Ovary (tissue), 9 donors: ENCODE data around the gene FXYD4. TPM values are rescaled to one million over a fixed set of nuclear protein-coding genes. Genes with fewer than 3 reads are reported as not detected.

Experiments
- DNase-seq, 5 donors: peaks; one replicate each; pipeline ENCODE4 v3.0.0-alpha.2; 2019 to 2020
- H3K27ac ChIP-seq, 2 donors: fragments of 200-600 bp; one replicate each; pipeline versions ENCODE4 v1.5.1 to v1.8.0; 2019 to 2022
- H3K27me3 ChIP-seq: fragments of 200-600 bp; one replicate; pipeline ENCODE4 v1.8.0; 2022
- H3K36me3 ChIP-seq: fragments of 200-600 bp; sonication (generic); one replicate; pipeline ENCODE4 v1.5.1; 2019
- H3K4me1 ChIP-seq: one replicate; pipeline ENCODE4 v1.8.1; 2013; ENCODE audit warnings: mild to moderate bottlenecking, moderate library complexity; ENCODE audit not compliant: insufficient read depth
- H3K4me3 ChIP-seq: fragments of 200-600 bp; sonication (generic); one replicate; pipeline ENCODE4 v1.5.1; 2017
- H3K9me3 ChIP-seq, 2 donors: fragments of 200-600 bp in 1 of 2; sonication (generic) in 1 of 2; one replicate each; pipeline versions ENCODE4 v1.5.1 to v1.8.1; 2013 to 2019; ENCODE audit warnings: mild to moderate bottlenecking in 1 of 2, moderate library complexity in 1 of 2
- EP300 ChIP-seq: sonication (generic); formaldehyde crosslinking; IDR thresholded peaks from one replicate; pipeline ENCODE4 v1.6.1; 2017; ENCODE audit warnings: antibody characterized with exemption
- POLR2A ChIP-seq: fragments of 450-650 bp; IDR thresholded peaks from one replicate; pipeline ENCODE4 v1.6.1; 2017; ENCODE audit warnings: antibody characterized with exemption, mild to moderate bottlenecking, moderate library complexity
- WGBS, 3 donors: extraction: QIAGEN DNeasy Blood & Tissue Kit in 1 of 3; methylation state at CpG; one replicate each; pipeline versions ENCODE4 v1.1.5 to v1.1.7; 2013 to 2017; 5-methylcytosine and 5-hydroxymethylcytosine counted together
- intact Hi-C, 4 donors: fragments of 100-400 bp; cut with DNase I; formaldehyde crosslinking; loops; one replicate each; pipeline versions ENCODE4 v1.11.0 to v1.15.1; 2022 to 2023
- polyA plus RNA-seq, 2 donors: library from polyadenylated mRNA; stranded (reverse); fragments of 200-250 nt in 1 of 2; fragments of 350-450 nt in 1 of 2; fragmentation: Illumina TruSeq in 1 of 2; extraction: RNeasy Lipid Tissue Mini Kit (QIAGEN cat#74804) in 1 of 2; gene quantifications; one replicate each; pipeline ENCODE4 v1.2.3, GENCODE V29; 2013 to 2014
- total RNA-seq, 7 donors: library from RNA; depleted of rRNA in 2 of 7; stranded (reverse); fragments of >200 nt in 2 of 7; fragmentation: NEBNext Ultra II Directional in 3 of 7; extraction: Animal tissue kit (Norgen Biotek cat#: 25700) in 3 of 7; gene quantifications; one replicate each; pipeline versions ENCODE4 v1.1.0 to v1.2.4, GENCODE V29; 2016 to 2023
- TF ChIP-seq, protein P1 (sequence below), 3 donors: fragments of 450-650 bp in 2 of 3; fragments of 200-600 bp in 1 of 3; IDR thresholded peaks; one replicate each; pipeline versions ENCODE4 v1.5.1 to v1.8.0; 2016 to 2022; ENCODE audit warnings: antibody characterized with exemption in 3 of 3, mild to moderate bottlenecking in 1 of 3
- donor health status: DM: no; HTN: no; CAD: no; lungs with moderate emphysema.
- donor health status: DM: no; HTN: no; CAD: no.
- donor health status: Bipolar disorder and iron deficiency.
- donor health status: DM: yes; HTN: yes; CAD: no.
- donor health status: DM: no; HTN: no; CAD: no.
- donor health status: DM: yes; HTN: yes; CAD: no.

FXYD4 gene
- total and polyA plus RNA-seq, 9 donors = not detected

DNA sequence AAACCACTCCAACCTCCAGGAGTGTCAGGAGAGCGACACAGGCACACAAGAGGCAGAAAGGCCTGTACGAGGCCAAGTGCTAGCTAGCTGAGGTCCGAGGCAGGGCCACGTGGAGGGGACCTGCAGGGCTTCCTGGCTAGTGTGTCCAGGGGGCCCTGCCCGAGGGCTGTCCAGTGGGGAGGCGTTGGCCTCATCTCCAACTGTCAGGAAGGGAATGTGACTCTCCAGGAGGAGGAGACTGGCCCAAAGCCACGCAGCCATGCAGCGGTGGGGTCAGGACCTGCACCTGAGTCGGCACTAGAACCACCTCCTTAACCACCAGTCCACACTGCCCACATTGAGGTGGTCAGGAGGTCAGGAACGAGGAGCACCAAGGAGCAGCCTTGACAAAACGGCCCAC is 32.3 kb upstream of the FXYD4 start:
- no peak for DNase-seq
- intact Hi-C loops = no loop called here
- no peak overlapping the region for H3K27ac ChIP-seq
- no peaks in the 10 kb centered on the region for H3K36me3 ChIP-seq
- no peaks in the 10 kb centered on the region for H3K27me3 ChIP-seq
- H3K4me3 ChIP-seq = no peak overlapping the region
- WGBS, 3 donors = 33 to 51% (median 40%) methylated on average over 11 of the region's 11 CpGs
- H3K4me1 ChIP-seq = no peaks in the 10 kb centered on the region
- TF ChIP-seq, protein P1, sequence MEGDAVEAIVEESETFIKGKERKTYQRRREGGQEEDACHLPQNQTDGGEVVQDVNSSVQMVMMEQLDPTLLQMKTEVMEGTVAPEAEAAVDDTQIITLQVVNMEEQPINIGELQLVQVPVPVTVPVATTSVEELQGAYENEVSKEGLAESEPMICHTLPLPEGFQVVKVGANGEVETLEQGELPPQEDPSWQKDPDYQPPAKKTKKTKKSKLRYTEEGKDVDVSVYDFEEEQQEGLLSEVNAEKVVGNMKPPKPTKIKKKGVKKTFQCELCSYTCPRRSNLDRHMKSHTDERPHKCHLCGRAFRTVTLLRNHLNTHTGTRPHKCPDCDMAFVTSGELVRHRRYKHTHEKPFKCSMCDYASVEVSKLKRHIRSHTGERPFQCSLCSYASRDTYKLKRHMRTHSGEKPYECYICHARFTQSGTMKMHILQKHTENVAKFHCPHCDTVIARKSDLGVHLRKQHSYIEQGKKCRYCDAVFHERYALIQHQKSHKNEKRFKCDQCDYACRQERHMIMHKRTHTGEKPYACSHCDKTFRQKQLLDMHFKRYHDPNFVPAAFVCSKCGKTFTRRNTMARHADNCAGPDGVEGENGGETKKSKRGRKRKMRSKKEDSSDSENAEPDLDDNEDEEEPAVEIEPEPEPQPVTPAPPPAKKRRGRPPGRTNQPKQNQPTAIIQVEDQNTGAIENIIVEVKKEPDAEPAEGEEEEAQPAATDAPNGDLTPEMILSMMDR (IDR thresholded peaks at IDR 0.05) = no peak
- no peak for TF ChIP-seq POLR2A
- TF ChIP-seq EP300 = no peak
- H3K9me3 ChIP-seq = no peaks in the 10 kb centered on the region

DNA sequence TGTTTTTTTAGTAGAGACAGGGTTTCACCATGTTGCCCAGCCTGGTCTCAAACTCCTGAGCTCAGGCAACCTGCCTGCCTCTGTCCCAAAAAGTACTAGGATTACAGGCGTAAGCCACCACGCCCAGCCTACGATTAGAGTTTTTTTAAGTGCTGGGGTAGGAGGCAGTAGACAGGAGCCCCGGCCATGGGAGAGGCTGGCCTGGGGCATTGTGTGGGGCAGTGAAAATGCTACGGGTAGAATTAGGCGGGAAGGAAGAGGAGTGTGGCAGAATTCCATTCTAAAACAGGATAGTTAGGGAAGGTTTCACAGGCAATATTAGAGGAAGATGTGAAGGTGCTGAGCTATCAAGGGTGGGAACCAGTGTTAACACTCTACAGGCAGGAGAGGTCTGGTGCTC is 31.3 kb upstream of the FXYD4 start:
- no peak overlapping the region for H3K27ac ChIP-seq
- intact Hi-C loops = loop anchor here in 2 of 4 donors (5.0 to 10.0 kb wide), 2 partner anchors 45 to 48 kb away; no protein-coding TSS in a partner anchor
- no peak for DNase-seq
- H3K4me1 ChIP-seq = no peaks in the 10 kb centered on the region
- H3K36me3 ChIP-seq = no peaks in the 10 kb centered on the region
- no peaks in the 10 kb centered on the region for H3K9me3 ChIP-seq
- TF ChIP-seq EP300 = no peak
- TF ChIP-seq, protein P1 (IDR thresholded peaks at IDR 0.05) = no peak
- no peak for TF ChIP-seq POLR2A
- 73 to 80% (median 77%) methylated on average over 6 of the region's 6 CpGs for WGBS, 3 donors
- no peaks in the 10 kb centered on the region for H3K27me3 ChIP-seq
- H3K4me3 ChIP-seq = no peak overlapping the region

DNA sequence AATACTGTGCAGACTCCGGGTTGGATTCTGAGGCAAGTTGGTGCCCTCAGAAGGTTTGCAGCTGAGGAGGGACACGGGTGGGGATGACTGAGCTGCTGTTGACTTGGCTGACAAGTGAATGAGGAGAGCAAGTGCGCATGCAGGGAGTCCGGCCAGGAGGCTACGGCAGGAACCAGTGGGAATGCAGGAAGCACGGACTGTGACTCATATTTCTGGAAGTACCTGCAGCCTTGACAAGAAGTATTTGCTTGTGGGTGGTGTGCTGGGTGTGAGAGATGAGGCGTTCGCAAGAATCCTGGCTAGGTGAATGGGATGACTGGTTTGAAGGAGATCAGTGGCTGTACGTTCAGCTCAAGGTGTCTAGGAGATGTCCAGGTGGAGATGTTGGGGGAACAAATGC is 30.8 kb upstream of the FXYD4 start:
- 67 to 74% (median 70%) methylated on average over 9 of the region's 9 CpGs for WGBS, 3 donors
- Histone ChIP-seq H3K27me3 (no peaks in the 10 kb centered on the region), H3K4me1 (no peaks in the 10 kb centered on the region), H3K27ac (no peak overlapping the region), H3K9me3 (no peaks in the 10 kb centered on the region), H3K4me3 (no peak overlapping the region), H3K36me3 (no peaks in the 10 kb centered on the region)
- TF ChIP-seq POLR2A = no peak
- no peak for TF ChIP-seq EP300
- TF ChIP-seq, protein P1 (IDR thresholded peaks at IDR 0.05) = no peak
- intact Hi-C loops = loop anchor here in 2 of 4 donors (5.0 to 10.0 kb wide), 2 partner anchors 46 to 48 kb away; no protein-coding TSS in a partner anchor
- DNase-seq = no peak

DNA sequence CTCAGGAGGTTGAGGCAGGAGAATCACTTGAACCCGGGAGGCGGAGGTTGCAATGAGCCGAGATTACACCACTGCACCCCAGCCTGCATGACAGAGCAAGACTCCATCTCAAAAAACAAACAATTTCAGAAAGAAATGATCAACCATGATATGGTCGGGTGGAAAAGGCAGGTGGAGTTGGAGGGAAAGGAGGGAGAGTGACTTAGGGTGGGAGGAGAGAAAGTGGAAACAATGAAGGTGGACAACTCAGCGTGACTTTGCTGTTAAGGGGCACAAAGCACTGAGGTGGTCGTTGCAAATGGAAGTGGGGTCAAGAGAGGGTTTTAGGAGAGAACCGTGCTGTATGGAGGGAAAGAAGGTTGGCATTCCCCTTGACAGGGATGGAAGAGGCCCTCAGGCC is 30.0 kb upstream of the FXYD4 start:
- TF ChIP-seq EP300 (no peak), POLR2A (no peak)
- TF ChIP-seq, protein P1 (IDR thresholded peaks at IDR 0.05) = no peak
- 81 to 88% (median 87%) methylated on average over 7 of the region's 7 CpGs for WGBS, 3 donors
- DNase-seq = no peak
- no peak overlapping the region for H3K27ac ChIP-seq
- H3K27me3 ChIP-seq = no peaks in the 10 kb centered on the region
- intact Hi-C loops = loop anchor here in 2 of 4 donors (5.0 to 10.0 kb wide), 2 partner anchors 47 to 49 kb away; no protein-coding TSS in a partner anchor
- H3K36me3 ChIP-seq = no peaks in the 10 kb centered on the region
- H3K4me3 ChIP-seq = no peak overlapping the region
- no peaks in the 10 kb centered on the region for H3K4me1 ChIP-seq
- no peaks in the 10 kb centered on the region for H3K9me3 ChIP-seq
